Stimulated activated CD4-positive, alpha-beta T cell treated with anti-CD3 and anti-CD28 coated beads, Interleukin-2, amount 100 ng/mL, for 4 hours (primary cell): ENCODE results near the gene ANKRD44.
"Not testable (repeated sequence)": the region's sequence is repeated elsewhere in the genome, so short reads cannot be mapped to it uniquely, and the experiment has no call there.

ENCODE experiments used
- DNase-seq: peaks from one replicate; pipeline ENCODE4 v3.0.0-alpha.2; 2020; ENCODE audit warnings: low read depth

The ANKRD44 gene

GRCh38 chr2:197310271-197310985 is at the start of gene ANKRD44:
Gene ANKRD44 (minus strand): TSS chr2:197310780. CDS start chr2:197310604, 176 bp downstream.
- DNase-seq = peak; percentile 81

GRCh38 chr2:197359859-197360258 is 49.3 kb upstream of the ANKRD44 start:
- no peak for DNase-seq

GRCh38 chr2:197358931-197359330 is 48.4 kb upstream of the ANKRD44 start:
- DNase-seq = no peak

- no peak for DNase-seq
These were observed 47.4 kb upstream of the ANKRD44 start for GRCh38 chr2:197357986-197358385.

GRCh38 chr2:197356136-197356535 is 45.6 kb upstream of the ANKRD44 start:
- DNase-seq = no peak

- no peak for DNase-seq
These were observed 43.6 kb upstream of the ANKRD44 start for GRCh38 chr2:197354169-197354558.

- DNase-seq = no peak
These were observed 43.0 kb upstream of the ANKRD44 start for GRCh38 chr2:197353393-197354168.

GRCh38 chr2:197349699-197350098 is 39.1 kb upstream of the ANKRD44 start:
- no peak for DNase-seq

- no peak for DNase-seq
These were observed 38.3 kb upstream of the ANKRD44 start for GRCh38 chr2:197348721-197349360.

- DNase-seq = no peak
These were observed 35.3 kb upstream of the ANKRD44 start for GRCh38 chr2:197345846-197346370.

GRCh38 chr2:197343968-197344367 is 33.4 kb upstream of the ANKRD44 start:
- DNase-seq = not testable (repeated sequence)

- DNase-seq = no peak
These were observed 30.0 kb upstream of the ANKRD44 start for GRCh38 chr2:197340591-197340990.

- DNase-seq = no peak
These were observed 29.1 kb upstream of the ANKRD44 start for GRCh38 chr2:197339496-197340220.

GRCh38 chr2:197339016-197339415 is 28.4 kb upstream of the ANKRD44 start:
- no peak for DNase-seq

GRCh38 chr2:197332641-197333040 is 22.1 kb upstream of the ANKRD44 start:
- no peak for DNase-seq

- no peak for DNase-seq
These were observed 17.9 kb upstream of the ANKRD44 start for GRCh38 chr2:197328461-197328860.

GRCh38 chr2:197327472-197328098 is 17.0 kb upstream of the ANKRD44 start:
- no peak for DNase-seq

GRCh38 chr2:197327073-197327471 is 16.5 kb upstream of the ANKRD44 start:
- DNase-seq = no peak

GRCh38 chr2:197324801-197325200 is 14.2 kb upstream of the ANKRD44 start:
- no peak for DNase-seq

- DNase-seq = no peak
These were observed 12.4 kb upstream of the ANKRD44 start for GRCh38 chr2:197322724-197323720.
